H9 (cell line): ENCODE measurements around the gene H19. TPM values are rescaled to one million over a fixed set of nuclear protein-coding genes. Genes with fewer than 3 reads are reported as not detected.

Experiments
- DNase-seq: peaks from one replicate; pipeline ENCODE4 v3.0.0-alpha.2; 2017
- H2AFZ ChIP-seq: one replicate; pipeline ENCODE4 v1.6.1; 2013; ENCODE audit warnings: mild to moderate bottlenecking, low read length, control low read depth, moderate library complexity
- H2AK5ac ChIP-seq: 2 replicates; pipeline ENCODE4 v1.6.1; 2013; ENCODE audit warnings: low read length, control low read depth, mixed read lengths; ENCODE audit not compliant: insufficient read length
- H2BK120ac ChIP-seq: one replicate; pipeline ENCODE4 v1.6.1; 2013; ENCODE audit warnings: low read depth, mild to moderate bottlenecking, low read length, control low read depth, inconsistent platforms; ENCODE audit not compliant: poor library complexity, severe bottlenecking
- H2BK12ac ChIP-seq: 2 replicates; pipeline ENCODE4 v1.6.1; 2013; ENCODE audit warnings: low read length, control low read depth, mixed read lengths, low read depth; ENCODE audit not compliant: insufficient read length
- H2BK15ac ChIP-seq: 2 replicates; pipeline ENCODE4 v1.6.1; 2013; ENCODE audit warnings: low read depth, low read length, control low read depth
- H2BK20ac ChIP-seq: one replicate; pipeline ENCODE4 v1.6.1; 2013; ENCODE audit warnings: low read depth, mild to moderate bottlenecking, low read length, control low read depth, inconsistent platforms; ENCODE audit not compliant: poor library complexity, severe bottlenecking
- H2BK5ac ChIP-seq: 2 replicates; pipeline ENCODE4 v1.6.1; 2013; ENCODE audit warnings: low read length, control low read depth, mixed read lengths; ENCODE audit not compliant: insufficient read length
- H3K14ac ChIP-seq: 2 replicates; pipeline ENCODE4 v1.6.1; 2013; ENCODE audit warnings: low read length, control low read depth; ENCODE audit not compliant: insufficient read depth
- H3K18ac ChIP-seq: 2 replicates; pipeline ENCODE4 v1.6.1; 2013; ENCODE audit warnings: low read depth, mild to moderate bottlenecking, mixed read lengths, low read length, control low read depth; ENCODE audit not compliant: insufficient read length
- H3K23ac ChIP-seq: 2 replicates; pipeline ENCODE4 v1.6.1; 2013; ENCODE audit warnings: low read length, control low read depth, mixed read lengths, low read depth; ENCODE audit not compliant: insufficient read length
- H3K23me2 ChIP-seq: 2 replicates; pipeline ENCODE4 v1.6.1; 2013; ENCODE audit warnings: low read depth, mild to moderate bottlenecking, mixed read lengths, low read length, control low read depth; ENCODE audit not compliant: insufficient read length, poor library complexity, severe bottlenecking
- H3K27ac ChIP-seq: 2 replicates; pipeline ENCODE4 v1.5.1; 2013; ENCODE audit warnings: low read length, control low read depth, mixed read lengths, low read depth; ENCODE audit not compliant: insufficient read length
- H3K27me3 ChIP-seq: 2 replicates; pipeline ENCODE4 v1.6.1; 2013; ENCODE audit warnings: low read length, control low read depth, inconsistent platforms; ENCODE audit not compliant: insufficient read depth
- H3K4ac ChIP-seq: 2 replicates; pipeline ENCODE4 v1.6.1; 2013; ENCODE audit warnings: low read depth, mild to moderate bottlenecking, control low read depth, inconsistent platforms, low read length, moderate library complexity
- H3K4me1 ChIP-seq: 2 replicates; pipeline ENCODE4 v1.6.1; 2013; ENCODE audit warnings: low read length, control low read depth, inconsistent platforms; ENCODE audit not compliant: insufficient read depth
- H3K4me2 ChIP-seq: 2 replicates; pipeline ENCODE4 v1.6.1; 2013; ENCODE audit warnings: low read length, control low read depth, mixed read lengths; ENCODE audit not compliant: insufficient read length, insufficient read depth
- H3K56ac ChIP-seq: 2 replicates; pipeline ENCODE4 v1.6.1; 2013; ENCODE audit warnings: low read depth, mild to moderate bottlenecking, mixed read lengths, low read length, control low read depth; ENCODE audit not compliant: insufficient read length
- H3K79me1 ChIP-seq: 2 replicates; pipeline ENCODE4 v1.6.1; 2013; ENCODE audit warnings: low read depth, mild to moderate bottlenecking, moderate library complexity, low read length, control low read depth, inconsistent platforms; ENCODE audit not compliant: insufficient read depth, poor library complexity, severe bottlenecking
- H3K79me2 ChIP-seq: 2 replicates; pipeline ENCODE4 v1.6.1; 2013; ENCODE audit warnings: low read length, control low read depth, inconsistent platforms; ENCODE audit not compliant: insufficient read depth
- H3K9ac ChIP-seq: 2 replicates; pipeline ENCODE4 v1.6.1; 2013; ENCODE audit warnings: low read length, control low read depth, mixed read lengths; ENCODE audit not compliant: insufficient read length; ENCODE audit errors: extremely low read depth
- H3K9me3 ChIP-seq: one replicate; pipeline ENCODE4 v1.6.1; 2013; ENCODE audit warnings: low read depth, low read length, inconsistent platforms; ENCODE audit not compliant: control insufficient read depth
- H3T11ph ChIP-seq: one replicate; pipeline ENCODE4 v1.6.1; 2013; ENCODE audit warnings: mild to moderate bottlenecking, low read length, control low read depth, inconsistent platforms
- H4K20me1 ChIP-seq: one replicate; pipeline ENCODE4 v1.6.1; 2013; ENCODE audit not compliant: control insufficient read depth, insufficient read length, insufficient read depth
- H4K5ac ChIP-seq: 2 replicates; pipeline ENCODE4 v1.6.1; 2013; ENCODE audit warnings: low read depth, mild to moderate bottlenecking, mixed read lengths, low read length, control low read depth; ENCODE audit not compliant: insufficient read length
- H4K8ac ChIP-seq: replicated peaks from 2 replicates; pipeline ENCODE4 v1.6.1; 2013; ENCODE audit warnings: low read length, control low read depth, mixed read lengths, low read depth; ENCODE audit not compliant: insufficient read length
- H4K91ac ChIP-seq: 2 replicates; pipeline ENCODE4 v1.6.1; 2013; ENCODE audit warnings: low read depth, mild to moderate bottlenecking, moderate library complexity, mixed read lengths, low read length, control low read depth; ENCODE audit not compliant: insufficient read length
- H3K27ac Mint-ChIP-seq, 3 experiments: 2 replicates in 2 of 3; 3 replicates in 1 of 3; pipeline ENCODE4 v1.8.0; 2020 to 2021; ENCODE audit warnings: mixed read lengths in 3 of 3, mild to moderate bottlenecking in 1 of 3, moderate library complexity in 1 of 3
- H3K27me3 Mint-ChIP-seq: 2 replicates; pipeline ENCODE4 v1.8.0; 2021; ENCODE audit warnings: low read depth, mild to moderate bottlenecking, moderate library complexity, mixed read lengths
- H3K36me3 Mint-ChIP-seq, 3 experiments: 2 replicates in 2 of 3; 3 replicates in 1 of 3; pipeline ENCODE4 v1.8.0; 2020 to 2021; ENCODE audit warnings: low read depth in 3 of 3, mixed read lengths in 3 of 3; ENCODE audit not compliant: insufficient read depth in 1 of 3
- H3K4me1 Mint-ChIP-seq, 2 experiments: 2 replicates each; pipeline ENCODE4 v1.8.0; 2020; ENCODE audit warnings: mixed read lengths in 2 of 2
- H3K4me3 Mint-ChIP-seq, 2 experiments: 2 replicates in 1 of 2; 3 replicates in 1 of 2; pipeline ENCODE4 v1.8.0; 2020 to 2021; ENCODE audit warnings: mild to moderate bottlenecking in 2 of 2, mixed read lengths in 2 of 2, moderate library complexity in 1 of 2
- H3K9me3 Mint-ChIP-seq, 2 experiments: 2 replicates in 1 of 2; 3 replicates in 1 of 2; pipeline ENCODE4 v1.8.0; 2020; ENCODE audit warnings: mild to moderate bottlenecking in 2 of 2, mixed read lengths in 2 of 2, moderate library complexity in 1 of 2
- CTCF ChIP-seq: fragments of 200-600 bp; sonication (generic); conservative IDR thresholded peaks from 3 replicates; pipeline ENCODE4 v1.8.0; 2021; ENCODE audit warnings: antibody characterized with exemption, mild to moderate bottlenecking
- WGBS: extraction: QIAGEN DNeasy Blood & Tissue Kit; methylation state at CpG from one replicate; pipeline ENCODE4 v1.1.7; 2013; ENCODE audit warnings: missing lambda C conversion rate, low lambda C conversion rate, mixed read lengths; ENCODE audit not compliant: insufficient read length; ENCODE audit errors: extremely low coverage; 5-methylcytosine and 5-hydroxymethylcytosine counted together
- total RNA-seq: library from RNA; stranded (reverse); gene quantifications from 2 replicates; pipeline ENCODE4 v1.2.1, GENCODE V29; 2021

Gene H19
- total RNA-seq, 1 experiment from 2014 or later, result 10.7 TPM

GRCh38 chr11:2002042-2002776, 4.6 kb upstream of the H19 start:
- Histone ChIP-seq H3K27me3 (no peaks in the 10 kb centered on the region), H3T11ph (no peak overlapping the region), H2BK120ac (no peak overlapping the region), H2BK12ac (no peak overlapping the region), H3K4ac (no peak overlapping the region), H3K9ac (no peak overlapping the region), H4K91ac (no peak overlapping the region), H3K9me3 (no peaks in the 10 kb centered on the region), H4K20me1 (no peaks in the 10 kb centered on the region), H4K5ac (no peak overlapping the region), H3K18ac (no peak overlapping the region), H2AK5ac (no peak overlapping the region), H3K4me2 (no peak overlapping the region), H3K23ac (no peak overlapping the region), H3K23me2 (no peaks in the 10 kb centered on the region), H3K4me1 (no peaks in the 10 kb centered on the region), H3K79me1 (no peaks in the 10 kb centered on the region), H4K8ac (no peak overlapping the region), H3K27ac (no peak overlapping the region), H3K56ac (no peak overlapping the region), H2BK15ac (no peak overlapping the region), H2BK20ac (no peak overlapping the region), H2BK5ac (no peak overlapping the region), H3K14ac (no peak overlapping the region), H2AFZ (no peak overlapping the region), H3K79me2 (no peaks in the 10 kb centered on the region)
- no peaks in the 10 kb centered on the region for H3K27me3 Mint-ChIP-seq
- DNase-seq, result no peak
- H3K27ac Mint-ChIP-seq, result no peak overlapping the region
- no CpG with 5 or more reads among the region's 42 CpGs for WGBS
- no peak for TF ChIP-seq CTCF
- no peak overlapping the region for H3K4me3 Mint-ChIP-seq
- H3K4me1 Mint-ChIP-seq, result no peaks in the 10 kb centered on the region
- no peaks in the 10 kb centered on the region for H3K36me3 Mint-ChIP-seq
- no peaks in the 10 kb centered on the region for H3K9me3 Mint-ChIP-seq
